Fibroblast of skin of abdomen (primary cell): ENCODE measurements around the gene TMEM31.
"Not testable (repeated sequence)": the region's sequence is repeated elsewhere in the genome, so short reads cannot be mapped to it uniquely, and the experiment has no call there.

Experiments used
- DNase-seq: peaks from one replicate; pipeline ENCODE4 v3.0.0-alpha.2; 2013

TMEM31 gene

DNA sequence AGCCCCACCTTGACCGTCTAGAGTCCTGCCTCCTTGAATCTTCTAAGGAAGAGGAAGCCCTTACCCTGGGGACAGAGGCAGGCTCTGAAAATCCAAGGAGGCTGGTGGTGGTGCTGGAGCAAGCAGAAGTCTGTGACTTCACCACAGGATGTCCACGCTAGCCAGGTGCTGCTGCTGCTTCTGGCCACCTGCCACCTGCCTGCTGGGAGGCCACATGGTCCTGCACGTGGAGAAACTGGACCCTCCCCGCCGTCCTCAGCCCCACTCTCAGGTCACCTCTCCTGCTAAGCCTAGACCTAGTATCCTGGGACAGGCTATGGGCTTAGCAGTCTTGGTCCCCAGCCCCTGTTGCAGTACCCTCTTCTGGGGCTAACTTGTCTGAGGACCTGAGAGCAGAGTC lies 15.8 kb downstream of the TMEM31 start:
- no peak for DNase-seq

- no peak for DNase-seq
Measured at GRCh38 chrX:103727115-103727514, 16.4 kb downstream of the TMEM31 start.

- no peak for DNase-seq
Measured at GRCh38 chrX:103729015-103729414, 18.3 kb downstream of the TMEM31 start.

DNA sequence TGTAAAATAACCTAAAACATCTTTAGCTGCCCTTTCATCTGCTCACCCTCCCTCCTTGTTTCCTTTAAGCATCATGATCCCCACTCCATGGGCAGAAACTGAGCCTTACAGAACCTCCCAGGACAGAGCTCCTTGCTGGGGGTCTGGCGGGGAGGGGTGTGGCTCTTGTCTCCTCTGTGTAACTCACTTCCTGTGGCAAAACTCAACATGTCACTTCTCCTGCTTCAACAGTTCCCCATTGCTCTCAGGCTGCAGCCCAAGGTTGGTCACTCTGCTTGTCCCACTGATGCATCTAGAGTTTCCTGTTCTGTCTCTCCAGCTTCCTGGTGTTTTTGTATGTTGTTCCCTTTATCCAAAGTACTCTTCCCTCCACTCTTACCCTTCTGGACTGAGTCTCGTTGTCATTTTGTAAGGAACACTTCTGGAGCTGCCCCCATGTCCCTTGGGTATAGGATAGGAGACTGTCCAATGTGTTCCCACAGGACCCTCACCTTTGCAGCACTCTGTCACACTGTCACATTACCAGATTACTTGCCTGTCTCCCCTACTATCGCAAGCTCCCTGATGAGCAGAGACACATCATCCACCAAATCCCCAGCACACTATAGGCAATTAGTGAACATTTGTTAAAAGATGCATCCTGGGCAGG lies 19.6 kb downstream of the TMEM31 start:
- no peak for DNase-seq

GRCh38 chrX:103730796-103731493 lies 20.2 kb downstream of the TMEM31 start:
- DNase-seq: peak; percentile 73

DNA sequence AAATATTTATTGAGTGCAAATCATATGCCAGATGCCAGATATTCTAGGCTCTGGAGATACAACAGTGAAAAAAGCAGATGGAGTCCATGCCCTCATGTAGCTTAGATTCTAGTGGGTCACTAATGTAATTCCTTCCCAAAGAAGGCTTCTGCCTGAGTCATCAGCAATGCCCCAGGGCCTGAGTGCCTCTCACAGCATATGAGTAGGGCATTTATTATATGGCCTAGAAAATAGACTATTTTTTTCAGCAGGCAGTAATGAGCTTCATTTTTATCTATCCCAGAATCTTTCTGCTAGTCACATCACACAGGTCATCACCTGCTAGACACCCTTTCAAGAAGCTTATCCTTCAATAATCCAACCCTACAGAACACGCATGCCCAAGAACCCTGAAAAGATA lies 22.3 kb downstream of the TMEM31 start:
- DNase-seq: no peak

DNA sequence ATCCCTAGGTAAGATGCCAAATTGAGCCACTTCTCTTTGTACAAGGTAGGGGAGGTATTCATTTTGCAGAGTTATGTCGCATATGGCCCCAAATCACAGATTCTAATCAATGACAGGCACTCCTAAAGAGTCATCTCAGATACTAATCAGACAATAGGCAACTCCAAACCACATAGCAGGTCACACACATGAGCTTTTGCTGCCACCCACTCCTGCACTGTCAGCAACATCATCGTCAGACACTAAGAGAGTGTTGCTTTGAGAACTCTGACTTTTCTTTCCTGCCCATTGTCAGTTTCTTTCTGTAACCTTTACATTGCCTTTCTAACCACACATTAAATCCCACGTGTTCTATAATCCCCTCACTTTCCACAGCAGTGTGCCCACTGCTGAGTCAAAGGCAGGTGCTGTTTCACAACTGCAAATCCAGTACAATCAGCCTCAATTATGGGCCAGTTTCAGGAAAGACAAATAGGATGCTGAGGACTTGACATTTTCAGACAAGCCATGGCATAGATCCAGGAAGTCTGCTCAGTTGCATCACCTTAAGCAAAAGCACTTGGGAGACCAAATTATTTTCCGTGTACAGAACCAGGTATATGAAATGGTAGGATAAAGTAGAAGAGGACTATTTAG lies 23.5 kb downstream of the TMEM31 start:
- DNase-seq: no peak

- no peak for DNase-seq
Measured at GRCh38 chrX:103737696-103738095, 27.0 kb downstream of the TMEM31 start.

GRCh38 chrX:103739421-103739820 lies 28.7 kb downstream of the TMEM31 start:
- no peak for DNase-seq

DNA sequence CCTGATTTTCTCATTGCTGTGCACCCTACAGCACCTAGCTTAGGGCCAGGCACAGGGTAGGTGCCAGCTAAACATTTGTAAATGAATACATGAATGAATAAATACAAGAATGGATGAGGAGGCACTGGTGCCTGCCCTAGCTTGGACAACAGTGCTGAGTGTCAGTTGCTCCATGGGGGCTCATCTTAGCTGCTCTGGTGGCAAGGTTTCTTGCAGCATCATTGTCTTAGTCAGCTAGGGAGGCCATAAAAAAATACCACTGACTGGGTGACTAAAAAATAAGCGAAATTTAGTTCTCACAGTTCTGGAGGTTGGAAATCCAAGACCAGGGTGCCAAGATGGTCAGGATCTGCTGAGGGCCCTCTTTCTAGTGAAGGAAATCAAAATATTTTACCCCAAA lies 31.2 kb downstream of the TMEM31 start:
- DNase-seq: no peak

DNA sequence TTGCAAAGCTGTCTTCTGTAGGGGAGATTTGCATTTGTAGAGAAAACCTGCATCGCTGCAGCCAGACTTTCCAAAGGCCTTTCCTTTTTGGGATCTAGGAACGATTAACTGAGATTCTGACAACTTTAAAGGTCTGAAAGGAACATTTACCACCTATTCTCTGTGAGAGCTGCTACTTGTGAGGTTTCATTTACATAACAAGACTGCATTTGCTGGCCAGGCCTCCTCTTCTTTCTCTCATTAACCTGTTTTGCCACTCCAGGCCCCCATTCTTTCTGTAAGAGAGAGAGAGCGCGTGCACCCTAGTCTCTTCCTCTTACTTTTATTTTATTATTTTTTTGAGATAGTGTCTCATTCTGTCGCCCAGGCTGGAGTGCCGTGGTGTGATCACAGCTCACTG lies 31.6 kb downstream of the TMEM31 start:
- no peak for DNase-seq

- DNase-seq: no peak
Measured at GRCh38 chrX:103747163-103747562, 36.5 kb downstream of the TMEM31 start.

GRCh38 chrX:103754401-103754800 lies 43.7 kb downstream of the TMEM31 start:
- DNase-seq: no peak

GRCh38 chrX:103756736-103757135 lies 46.0 kb downstream of the TMEM31 start:
- DNase-seq: no peak

- DNase-seq: no peak
Measured at GRCh38 chrX:103758555-103758954, 47.8 kb downstream of the TMEM31 start.

DNA sequence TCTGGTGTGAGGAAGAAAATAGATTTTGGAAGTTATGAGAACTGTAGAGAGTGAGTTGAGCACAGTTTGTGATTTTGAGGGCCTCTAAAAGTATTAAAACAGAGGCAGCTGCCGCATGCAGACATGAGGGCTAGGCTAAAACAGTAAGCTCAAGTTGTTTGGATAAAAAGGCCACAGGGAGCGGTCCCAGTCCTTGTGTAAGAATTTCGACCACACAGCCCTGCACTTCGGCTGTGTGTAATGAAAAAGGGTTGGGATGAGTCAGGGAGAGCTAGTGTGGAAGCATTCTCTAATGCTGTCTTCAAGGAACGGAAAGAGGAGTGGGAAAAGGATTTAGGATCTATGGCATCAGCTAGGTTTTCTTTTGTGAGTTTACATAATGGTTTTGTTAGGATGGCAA lies 52.8 kb downstream of the TMEM31 start:
- DNase-seq: not testable (repeated sequence)
